Measurements from ENCODE around the gene BAHCC1.

BAHCC1 gene

GRCh38 chr17:81413497-81414135 lies 18.4 kb downstream of the BAHCC1 start:
- Histone ChIP-seq H3K27ac (ENCODE audit: low read length) (no peak overlapping the region), H3K4me3 (ENCODE audit: low read length) (no peak overlapping the region), H3K27me3 (ENCODE audit: control insufficient read depth, insufficient read depth, low read length) (no peaks in the 10 kb centered on the region), H3K4me1 (ENCODE audit: control insufficient read depth, low read depth, low read length) (no peaks in the 10 kb centered on the region), H3K9me3 (ENCODE audit: control insufficient read depth, low read depth, low read length) (no peaks in the 10 kb centered on the region), H3K36me3 (ENCODE audit: control insufficient read depth, low read depth, low read length) (no peaks in the 10 kb centered on the region), H3K9ac (ENCODE audit: low read length) (no peak overlapping the region)

GRCh38 chr17:81414756-81415516 lies 19.7 kb downstream of the BAHCC1 start:
- peaks cover 6% of the 10 kb centered on the region for H3K4me1 ChIP-seq (ENCODE audit: control insufficient read depth, low read depth, low read length)
- H3K4me3 ChIP-seq (ENCODE audit: low read length) = no peak overlapping the region
- H3K9me3 ChIP-seq (ENCODE audit: control insufficient read depth, low read depth, low read length) = no peaks in the 10 kb centered on the region
- H3K36me3 ChIP-seq (ENCODE audit: control insufficient read depth, low read depth, low read length) = no peaks in the 10 kb centered on the region
- H3K27me3 ChIP-seq (ENCODE audit: control insufficient read depth, insufficient read depth, low read length) = no peaks in the 10 kb centered on the region
- H3K9ac ChIP-seq (ENCODE audit: low read length) = no peak overlapping the region
- no peak overlapping the region for H3K27ac ChIP-seq (ENCODE audit: low read length)

- no peak overlapping the region for H3K9ac ChIP-seq (ENCODE audit: low read length)
- H3K4me1 ChIP-seq (ENCODE audit: control insufficient read depth, low read depth, low read length) = peaks cover 6% of the 10 kb centered on the region
- no peaks in the 10 kb centered on the region for H3K36me3 ChIP-seq (ENCODE audit: control insufficient read depth, low read depth, low read length)
- H3K27me3 ChIP-seq (ENCODE audit: control insufficient read depth, insufficient read depth, low read length) = no peaks in the 10 kb centered on the region
- H3K9me3 ChIP-seq (ENCODE audit: control insufficient read depth, low read depth, low read length) = no peaks in the 10 kb centered on the region
- H3K27ac ChIP-seq (ENCODE audit: low read length) = no peak overlapping the region
- H3K4me3 ChIP-seq (ENCODE audit: low read length) = no peak overlapping the region
These were observed 20.4 kb downstream of the BAHCC1 start for GRCh38 chr17:81415681-81416080.

- no peaks in the 10 kb centered on the region for H3K36me3 ChIP-seq (ENCODE audit: control insufficient read depth, low read depth, low read length)
- H3K9ac ChIP-seq (ENCODE audit: low read length) = no peak overlapping the region
- H3K4me3 ChIP-seq (ENCODE audit: low read length) = no peak overlapping the region
- H3K27ac ChIP-seq (ENCODE audit: low read length) = no peak overlapping the region
- H3K4me1 ChIP-seq (ENCODE audit: control insufficient read depth, low read depth, low read length) = peaks cover 6% of the 10 kb centered on the region
- H3K27me3 ChIP-seq (ENCODE audit: control insufficient read depth, insufficient read depth, low read length) = no peaks in the 10 kb centered on the region
- no peaks in the 10 kb centered on the region for H3K9me3 ChIP-seq (ENCODE audit: control insufficient read depth, low read depth, low read length)
These were observed 21.4 kb downstream of the BAHCC1 start for GRCh38 chr17:81416612-81417011.

- H3K36me3 ChIP-seq (ENCODE audit: control insufficient read depth, low read depth, low read length) = no peaks in the 10 kb centered on the region
- no peak overlapping the region for H3K4me3 ChIP-seq (ENCODE audit: low read length)
- H3K9me3 ChIP-seq (ENCODE audit: control insufficient read depth, low read depth, low read length) = no peaks in the 10 kb centered on the region
- no peak overlapping the region for H3K27ac ChIP-seq (ENCODE audit: low read length)
- H3K9ac ChIP-seq (ENCODE audit: low read length) = no peak overlapping the region
- peaks cover 6% of the 10 kb centered on the region for H3K4me1 ChIP-seq (ENCODE audit: control insufficient read depth, low read depth, low read length)
- no peaks in the 10 kb centered on the region for H3K27me3 ChIP-seq (ENCODE audit: control insufficient read depth, insufficient read depth, low read length)
These were observed 22.0 kb downstream of the BAHCC1 start for GRCh38 chr17:81417049-81417878.

GRCh38 chr17:81417879-81418709 lies 22.8 kb downstream of the BAHCC1 start:
- Histone ChIP-seq H3K9me3 (ENCODE audit: control insufficient read depth, low read depth, low read length) (no peaks in the 10 kb centered on the region), H3K4me3 (ENCODE audit: low read length) (no peak overlapping the region), H3K27me3 (ENCODE audit: control insufficient read depth, insufficient read depth, low read length) (no peaks in the 10 kb centered on the region), H3K36me3 (ENCODE audit: control insufficient read depth, low read depth, low read length) (no peaks in the 10 kb centered on the region), H3K27ac (ENCODE audit: low read length) (no peak overlapping the region), H3K9ac (ENCODE audit: low read length) (no peak overlapping the region), H3K4me1 (ENCODE audit: control insufficient read depth, low read depth, low read length) (peaks cover 6% of the 10 kb centered on the region)

- no peak overlapping the region for H3K9ac ChIP-seq (ENCODE audit: low read length)
- no peak overlapping the region for H3K27ac ChIP-seq (ENCODE audit: low read length)
- H3K27me3 ChIP-seq (ENCODE audit: control insufficient read depth, insufficient read depth, low read length) = no peaks in the 10 kb centered on the region
- no peaks in the 10 kb centered on the region for H3K9me3 ChIP-seq (ENCODE audit: control insufficient read depth, low read depth, low read length)
- H3K4me3 ChIP-seq (ENCODE audit: low read length) = peak overlapping the region; percentile 40
- peaks cover 10% of the 10 kb centered on the region for H3K4me1 ChIP-seq (ENCODE audit: control insufficient read depth, low read depth, low read length)
- H3K36me3 ChIP-seq (ENCODE audit: control insufficient read depth, low read depth, low read length) = no peaks in the 10 kb centered on the region
These were observed 23.6 kb downstream of the BAHCC1 start for GRCh38 chr17:81418710-81419318.

GRCh38 chr17:81419319-81419885 lies 24.1 kb downstream of the BAHCC1 start:
- no peaks in the 10 kb centered on the region for H3K36me3 ChIP-seq (ENCODE audit: control insufficient read depth, low read depth, low read length)
- H3K27ac ChIP-seq (ENCODE audit: low read length) = no peak overlapping the region
- peaks cover 10% of the 10 kb centered on the region for H3K4me1 ChIP-seq (ENCODE audit: control insufficient read depth, low read depth, low read length)
- no peaks in the 10 kb centered on the region for H3K27me3 ChIP-seq (ENCODE audit: control insufficient read depth, insufficient read depth, low read length)
- no peaks in the 10 kb centered on the region for H3K9me3 ChIP-seq (ENCODE audit: control insufficient read depth, low read depth, low read length)
- peak overlapping the region; percentile 40 for H3K4me3 ChIP-seq (ENCODE audit: low read length)
- no peak overlapping the region for H3K9ac ChIP-seq (ENCODE audit: low read length)

- no peaks in the 10 kb centered on the region for H3K36me3 ChIP-seq (ENCODE audit: control insufficient read depth, low read depth, low read length)
- no peak overlapping the region for H3K9ac ChIP-seq (ENCODE audit: low read length)
- H3K4me1 ChIP-seq (ENCODE audit: control insufficient read depth, low read depth, low read length) = peaks cover 10% of the 10 kb centered on the region
- H3K9me3 ChIP-seq (ENCODE audit: control insufficient read depth, low read depth, low read length) = no peaks in the 10 kb centered on the region
- no peak overlapping the region for H3K27ac ChIP-seq (ENCODE audit: low read length)
- H3K27me3 ChIP-seq (ENCODE audit: control insufficient read depth, insufficient read depth, low read length) = no peaks in the 10 kb centered on the region
- no peak overlapping the region for H3K4me3 ChIP-seq (ENCODE audit: low read length)
These were observed 24.9 kb downstream of the BAHCC1 start for GRCh38 chr17:81419886-81420768.

Data from iPS-18a (cell line).